ENCODE measurements around the gene CATSPER3. TPM values are rescaled to one million over a fixed set of nuclear protein-coding genes. Genes with fewer than 3 reads are reported as not detected.

CATSPER3 gene
- total and polyA plus RNA-seq, 2 donors (not counting 1 experiment from before 2014, with no cell fraction given) = 0.12 to 0.17 TPM

DNA sequence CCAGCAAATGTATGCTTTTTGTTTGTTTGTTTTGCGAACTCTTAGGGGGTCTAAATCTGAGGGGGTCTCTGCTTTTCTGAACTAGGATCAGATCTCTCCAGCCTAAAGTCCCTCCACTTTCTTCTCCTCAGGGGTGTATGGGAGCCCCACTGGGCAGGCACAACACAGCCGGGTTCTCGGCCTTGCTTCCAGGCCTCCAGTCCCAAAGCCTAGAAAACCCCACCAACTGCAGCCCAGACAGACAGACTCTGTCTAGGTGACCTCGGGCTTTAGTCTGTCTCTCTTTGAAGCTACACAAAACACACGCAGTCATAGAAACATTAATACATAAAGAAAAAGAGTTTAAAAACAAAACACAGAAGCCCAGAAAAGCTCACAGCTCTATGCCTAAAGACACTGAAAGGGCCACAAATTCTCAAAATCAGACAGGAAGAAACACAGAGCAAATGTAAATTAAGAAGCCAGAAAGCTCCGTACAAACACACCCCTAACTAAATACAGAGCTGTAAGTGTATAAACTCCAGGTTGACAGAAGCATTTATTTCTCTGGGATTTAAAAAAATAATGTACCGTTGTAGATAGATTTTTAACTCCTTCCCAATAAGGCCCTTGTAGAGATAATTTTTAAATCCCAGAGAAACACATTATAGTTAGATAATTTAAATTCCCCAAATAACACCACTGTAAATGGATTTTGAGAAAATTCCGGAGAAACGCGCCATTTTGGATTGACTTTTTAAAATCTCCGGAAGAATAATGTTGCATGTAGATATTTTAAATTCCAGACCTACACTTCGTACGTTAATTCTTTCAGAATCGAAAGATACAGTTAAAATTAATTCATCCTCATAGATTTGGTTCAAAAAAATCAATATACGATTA is 64.3 kb downstream of the CATSPER3 start:
- DNase-seq (ENCODE audit: low read depth in 2 of 2) = peak in 1 of 2 donors; percentile 36
- no peak overlapping the region for H3K9ac ChIP-seq (ENCODE audit: insufficient read depth, low read length)
- no peak for TF ChIP-seq EZH2 (IDR thresholded peaks at IDR 0.05; ENCODE audit: low read length, missing control alignments)
- TF ChIP-seq, protein P1, sequence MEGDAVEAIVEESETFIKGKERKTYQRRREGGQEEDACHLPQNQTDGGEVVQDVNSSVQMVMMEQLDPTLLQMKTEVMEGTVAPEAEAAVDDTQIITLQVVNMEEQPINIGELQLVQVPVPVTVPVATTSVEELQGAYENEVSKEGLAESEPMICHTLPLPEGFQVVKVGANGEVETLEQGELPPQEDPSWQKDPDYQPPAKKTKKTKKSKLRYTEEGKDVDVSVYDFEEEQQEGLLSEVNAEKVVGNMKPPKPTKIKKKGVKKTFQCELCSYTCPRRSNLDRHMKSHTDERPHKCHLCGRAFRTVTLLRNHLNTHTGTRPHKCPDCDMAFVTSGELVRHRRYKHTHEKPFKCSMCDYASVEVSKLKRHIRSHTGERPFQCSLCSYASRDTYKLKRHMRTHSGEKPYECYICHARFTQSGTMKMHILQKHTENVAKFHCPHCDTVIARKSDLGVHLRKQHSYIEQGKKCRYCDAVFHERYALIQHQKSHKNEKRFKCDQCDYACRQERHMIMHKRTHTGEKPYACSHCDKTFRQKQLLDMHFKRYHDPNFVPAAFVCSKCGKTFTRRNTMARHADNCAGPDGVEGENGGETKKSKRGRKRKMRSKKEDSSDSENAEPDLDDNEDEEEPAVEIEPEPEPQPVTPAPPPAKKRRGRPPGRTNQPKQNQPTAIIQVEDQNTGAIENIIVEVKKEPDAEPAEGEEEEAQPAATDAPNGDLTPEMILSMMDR (conservative IDR thresholded peaks at IDR 0.05 in 1 of 2, IDR thresholded peaks at IDR 0.05 in 1 of 2; ENCODE audit: low read depth in 1 of 2, low read length in 2 of 2) = no peak
- H3K36me3 ChIP-seq (ENCODE audit: control insufficient read depth, insufficient read depth, low read length) = no peaks in the 10 kb centered on the region
- H3K79me2 ChIP-seq (ENCODE audit: control insufficient read depth, insufficient read depth, low read length) = no peaks in the 10 kb centered on the region
- peak overlapping the region in 3 of 4 experiments; percentile 39 to 56 (median 42) for H3K4me3 ChIP-seq (replicated peaks in 1 of 4; ENCODE audit: control extremely low read depth in 1 of 4, insufficient read depth in 1 of 4, low read depth in 3 of 4, low read length in 4 of 4)
- no peak overlapping the region for H2AFZ ChIP-seq (ENCODE audit: low read length)
- H3K4me2 ChIP-seq (ENCODE audit: extremely low read depth, insufficient read depth, low read length) = peak overlapping the region; percentile 51
- H3K4me1 ChIP-seq (ENCODE audit: control insufficient read depth, extremely low read depth, insufficient read depth, low read length) = no peaks in the 10 kb centered on the region
- H3K27me3 ChIP-seq (ENCODE audit: control insufficient read depth, insufficient read depth, low read length) = peaks cover 61% of the 10 kb centered on the region
- no peak overlapping the region for H3K27ac ChIP-seq (ENCODE audit: insufficient read depth, low read length)
- H3K9me3 ChIP-seq (ENCODE audit: control insufficient read depth, insufficient read depth, low read depth, low read length) = no peaks in the 10 kb centered on the region
- no peaks in the 10 kb centered on the region for H4K20me1 ChIP-seq (ENCODE audit: control insufficient read depth, extremely low read depth, insufficient read depth, low read length)

DNA sequence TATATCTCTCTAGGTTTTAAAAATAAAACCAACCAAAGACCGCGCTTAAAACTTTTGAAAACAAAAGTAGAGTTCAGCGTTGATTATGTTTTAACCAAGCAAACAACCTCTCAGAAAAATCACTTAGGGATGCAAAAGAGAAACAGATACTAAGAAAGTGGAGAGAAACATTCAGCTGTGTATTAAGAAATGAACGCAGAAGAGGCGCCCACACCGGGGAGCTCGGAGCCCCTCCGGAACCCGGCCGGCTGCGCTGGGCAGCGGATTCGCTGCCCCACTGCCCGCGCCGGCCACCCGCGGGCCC is 64.9 kb downstream of the CATSPER3 start:
- H4K20me1 ChIP-seq (ENCODE audit: control insufficient read depth, extremely low read depth, insufficient read depth, low read length) = no peaks in the 10 kb centered on the region
- H2AFZ ChIP-seq (ENCODE audit: low read length) = no peak overlapping the region
- H3K79me2 ChIP-seq (ENCODE audit: control insufficient read depth, insufficient read depth, low read length) = no peaks in the 10 kb centered on the region
- TF ChIP-seq, protein P1 (conservative IDR thresholded peaks at IDR 0.05 in 1 of 2, IDR thresholded peaks at IDR 0.05 in 1 of 2; ENCODE audit: low read depth in 1 of 2, low read length in 2 of 2) = no peak
- no peak for TF ChIP-seq EZH2 (IDR thresholded peaks at IDR 0.05; ENCODE audit: low read length, missing control alignments)
- H3K36me3 ChIP-seq (ENCODE audit: control insufficient read depth, insufficient read depth, low read length) = no peaks in the 10 kb centered on the region
- no peak overlapping the region for H3K9ac ChIP-seq (ENCODE audit: insufficient read depth, low read length)
- peak overlapping the region; percentile 51 for H3K4me2 ChIP-seq (ENCODE audit: extremely low read depth, insufficient read depth, low read length)
- H3K27ac ChIP-seq (ENCODE audit: insufficient read depth, low read length) = no peak overlapping the region
- H3K27me3 ChIP-seq (ENCODE audit: control insufficient read depth, insufficient read depth, low read length) = peaks cover 67% of the 10 kb centered on the region
- H3K4me3 ChIP-seq (replicated peaks in 1 of 4; ENCODE audit: control extremely low read depth in 1 of 4, insufficient read depth in 1 of 4, low read depth in 3 of 4, low read length in 4 of 4) = peak overlapping the region; percentile 23 to 56 (median 40)
- no peak for DNase-seq (ENCODE audit: low read depth in 2 of 2)
- no peaks in the 10 kb centered on the region for H3K4me1 ChIP-seq (ENCODE audit: control insufficient read depth, extremely low read depth, insufficient read depth, low read length)
- no peaks in the 10 kb centered on the region for H3K9me3 ChIP-seq (ENCODE audit: control insufficient read depth, insufficient read depth, low read depth, low read length)

DNA sequence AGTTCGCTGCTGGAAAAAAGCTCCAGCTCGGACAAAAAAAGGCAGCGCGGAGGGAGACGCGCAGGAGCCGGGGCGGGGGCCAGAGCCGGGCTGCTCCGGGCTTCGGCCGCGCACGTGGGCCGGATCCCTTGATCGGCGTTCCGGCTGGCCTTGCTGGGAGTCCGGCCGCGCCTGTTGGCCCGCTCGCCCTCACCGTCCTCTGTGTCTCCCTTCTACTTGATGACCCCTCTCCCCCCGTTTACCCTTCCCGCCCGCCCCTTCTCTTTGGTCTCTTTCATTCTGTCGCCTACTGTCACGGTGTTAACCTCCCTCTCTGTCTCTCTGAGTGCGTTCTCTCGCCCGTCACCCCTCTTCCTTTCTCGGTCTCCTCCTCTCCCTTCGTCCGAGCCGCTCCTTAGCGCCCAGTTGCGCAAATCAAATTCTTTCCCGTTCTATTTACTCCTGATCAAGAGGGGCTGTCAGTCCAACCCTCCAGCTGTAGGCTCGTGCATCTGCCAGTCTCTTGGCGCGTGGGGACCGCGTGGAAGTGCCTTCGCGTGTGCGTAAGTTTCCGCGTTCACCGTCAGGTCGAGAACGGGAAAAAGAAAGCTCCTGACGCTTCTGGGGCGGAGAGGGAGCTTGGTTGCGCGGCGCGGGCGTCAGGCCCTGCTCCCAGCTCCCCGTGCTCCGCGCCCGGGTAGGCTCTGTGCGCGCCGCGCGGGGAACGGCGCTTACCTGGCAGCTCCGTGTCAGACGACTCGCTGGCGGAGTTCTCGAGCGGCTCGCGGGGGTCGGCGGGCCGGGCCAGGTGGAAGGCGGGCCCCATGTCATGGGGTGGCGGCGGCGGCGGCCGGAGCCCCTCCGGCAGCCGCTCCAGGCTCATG is 65.5 kb downstream of the CATSPER3 start:
- H3K36me3 ChIP-seq (ENCODE audit: control insufficient read depth, insufficient read depth, low read length) = no peaks in the 10 kb centered on the region
- TF ChIP-seq EZH2 (IDR thresholded peaks at IDR 0.05; ENCODE audit: low read length, missing control alignments) = peak; percentile 95
- TF ChIP-seq, protein P1 (conservative IDR thresholded peaks at IDR 0.05 in 1 of 2, IDR thresholded peaks at IDR 0.05 in 1 of 2; ENCODE audit: low read depth in 1 of 2, low read length in 2 of 2) = no peak
- peaks cover 68% of the 10 kb centered on the region for H3K27me3 ChIP-seq (ENCODE audit: control insufficient read depth, insufficient read depth, low read length)
- H3K4me2 ChIP-seq (ENCODE audit: extremely low read depth, insufficient read depth, low read length) = peak overlapping the region; percentile 81
- peak overlapping the region; percentile 43 to 60 (median 54) for H3K4me3 ChIP-seq (replicated peaks in 1 of 4; ENCODE audit: control extremely low read depth in 1 of 4, insufficient read depth in 1 of 4, low read depth in 3 of 4, low read length in 4 of 4)
- H4K20me1 ChIP-seq (ENCODE audit: control insufficient read depth, extremely low read depth, insufficient read depth, low read length) = no peaks in the 10 kb centered on the region
- H3K4me1 ChIP-seq (ENCODE audit: control insufficient read depth, extremely low read depth, insufficient read depth, low read length) = no peaks in the 10 kb centered on the region
- H3K79me2 ChIP-seq (ENCODE audit: control insufficient read depth, insufficient read depth, low read length) = no peaks in the 10 kb centered on the region
- H3K27ac ChIP-seq (ENCODE audit: insufficient read depth, low read length) = no peak overlapping the region
- peak; percentile 19 to 35 for DNase-seq (ENCODE audit: low read depth in 2 of 2)
- H3K9me3 ChIP-seq (ENCODE audit: control insufficient read depth, insufficient read depth, low read depth, low read length) = no peaks in the 10 kb centered on the region
- peak overlapping the region; percentile 32 for H3K9ac ChIP-seq (ENCODE audit: insufficient read depth, low read length)
- peak overlapping the region; percentile 53 for H2AFZ ChIP-seq (ENCODE audit: low read length)

All from fibroblast of lung (primary cell).